Calu3 (cell line): ENCODE results near the gene MICAL1. TPM values are rescaled to one million over a fixed set of nuclear protein-coding genes. Genes with fewer than 3 reads are reported as not detected.

Experiments
- Bru-seq: library from RNA; stranded (reverse); fragments of 400-500 nt; gene quantifications from one replicate; lab custom pipeline; 2021; lab: Mats Ljungman, UMichigan
- BruChase-seq, 2 experiments: library from RNA; stranded (reverse); fragments of 400-500 nt; gene quantifications; one replicate each; lab custom pipeline; 2021; lab: Mats Ljungman, UMichigan
- BruUV-seq: library from RNA; stranded (reverse); fragments of 400-500 nt; replicated peaks from 2 replicates; lab custom pipeline; 2021; lab: Mats Ljungman, UMichigan
- CTCF ChIA-PET: fragments of 300-600 bp; sonication (Branson Sonifier 250); formaldehyde crosslinking; loops from one replicate; lab custom pipeline; 2022; ENCODE audit warnings: antibody characterized with exemption; lab: Charles Lee
- DNase-seq: peaks from one replicate; pipeline ENCODE4 v3.0.0; 2022
- H3K27ac Mint-ChIP-seq: one replicate; pipeline ENCODE4 v1.8.0; 2022; ENCODE audit warnings: mixed read lengths; ENCODE audit not compliant: unreplicated experiment
- H3K27me3 Mint-ChIP-seq: one replicate; pipeline ENCODE4 v1.8.0; 2022; ENCODE audit warnings: mixed read lengths; ENCODE audit not compliant: unreplicated experiment
- H3K36me3 Mint-ChIP-seq: one replicate; pipeline ENCODE4 v1.8.0; 2022; ENCODE audit warnings: mild to moderate bottlenecking, moderate library complexity, mixed read lengths; ENCODE audit not compliant: insufficient read depth, unreplicated experiment
- H3K4me1 Mint-ChIP-seq: one replicate; pipeline ENCODE4 v1.8.0; 2022; ENCODE audit warnings: mild to moderate bottlenecking, low read depth, mixed read lengths; ENCODE audit not compliant: unreplicated experiment
- H3K4me3 Mint-ChIP-seq: one replicate; pipeline ENCODE4 v1.8.0; 2022; ENCODE audit warnings: mild to moderate bottlenecking, low read depth, moderate library complexity, mixed read lengths; ENCODE audit not compliant: unreplicated experiment
- H3K9me3 Mint-ChIP-seq: one replicate; pipeline ENCODE4 v1.8.0; 2022; ENCODE audit warnings: low read depth, mixed read lengths; ENCODE audit not compliant: unreplicated experiment
- intact Hi-C: fragments of 100-400 bp; cut with micrococcal nuclease; formaldehyde crosslinking; loops from one replicate; pipeline ENCODE4 v1.10.0; 2022; ENCODE audit not compliant: unreplicated experiment
- long read RNA-seq: library from polyadenylated mRNA; stranded (forward); transcript quantifications from one replicate; pipeline ENCODE4 v2.0.0, GENCODE V29; 2022
- total RNA-seq: library from RNA; stranded (reverse); gene quantifications from 2 replicates; pipeline ENCODE4 v1.2.3, GENCODE V29; 2022
- TF ChIP-seq, protein P1 (sequence below): fragments of 200-600 bp; IDR thresholded peaks from one replicate; pipeline ENCODE4 v1.8.0; 2022; ENCODE audit warnings: antibody characterized with exemption; ENCODE audit not compliant: unreplicated experiment

MICAL1 gene
- total RNA-seq (22.5 and 25.4 TPM in 2 replicates), Bru-seq, nascent RNA (percentile 53 among the genes with signal in this experiment), BruChase-seq, experiment 1, labeled RNA remaining after a 6-hour chase (percentile 60 among the genes with signal in this experiment), BruChase-seq, experiment 2, labeled RNA remaining after a 2-hour chase (percentile 63 among the genes with signal in this experiment)
- long read RNA-seq, partial matches to known transcripts = 2 of 17 reads
- long read RNA-seq, other reads (novel, unspliced or antisense) = 13 of 17 reads

DNA sequence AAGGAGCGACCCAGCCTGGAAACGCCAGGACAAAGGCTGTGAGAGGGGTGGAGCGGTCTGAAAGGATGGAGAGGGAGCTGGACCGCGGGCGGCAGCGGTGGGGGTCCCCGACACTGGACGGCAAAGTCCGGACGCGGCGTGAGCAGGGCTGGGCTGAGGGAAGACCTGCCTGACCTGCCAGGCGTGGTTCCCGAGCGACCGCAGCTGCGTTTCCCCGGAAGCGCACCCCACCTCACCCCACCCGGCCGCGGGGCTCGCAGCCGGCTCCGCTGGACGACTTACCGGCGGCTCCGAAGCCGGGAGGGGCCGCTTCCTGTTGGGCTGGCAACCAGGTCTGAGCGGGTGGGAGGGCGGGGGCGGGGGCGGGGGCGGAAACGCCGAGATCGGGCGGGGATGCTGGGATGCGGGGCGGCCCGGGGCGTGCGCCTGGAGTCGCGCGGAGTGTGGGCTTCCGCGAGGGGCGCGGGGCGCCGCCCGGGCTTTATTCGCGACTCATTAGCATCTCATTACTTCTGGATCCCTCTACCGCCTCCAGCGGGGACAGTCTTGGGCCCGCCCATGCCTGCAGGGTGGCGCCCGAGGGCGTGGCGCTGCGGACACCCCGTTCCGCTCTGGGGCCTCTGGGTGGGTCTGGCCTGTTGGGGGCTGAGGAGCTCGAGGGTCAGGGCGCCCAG lies at the start of gene MICAL1:
Gene MICAL1, minus strand, starts transcription at position 336 of the 674 bp plus-strand sequence. CDS start 1,576 bp downstream, outside the sequence.
- no peaks in the 10 kb centered on the region for H3K27me3 Mint-ChIP-seq
- no TSS peak for BruUV-seq
- TF ChIP-seq, protein P1, sequence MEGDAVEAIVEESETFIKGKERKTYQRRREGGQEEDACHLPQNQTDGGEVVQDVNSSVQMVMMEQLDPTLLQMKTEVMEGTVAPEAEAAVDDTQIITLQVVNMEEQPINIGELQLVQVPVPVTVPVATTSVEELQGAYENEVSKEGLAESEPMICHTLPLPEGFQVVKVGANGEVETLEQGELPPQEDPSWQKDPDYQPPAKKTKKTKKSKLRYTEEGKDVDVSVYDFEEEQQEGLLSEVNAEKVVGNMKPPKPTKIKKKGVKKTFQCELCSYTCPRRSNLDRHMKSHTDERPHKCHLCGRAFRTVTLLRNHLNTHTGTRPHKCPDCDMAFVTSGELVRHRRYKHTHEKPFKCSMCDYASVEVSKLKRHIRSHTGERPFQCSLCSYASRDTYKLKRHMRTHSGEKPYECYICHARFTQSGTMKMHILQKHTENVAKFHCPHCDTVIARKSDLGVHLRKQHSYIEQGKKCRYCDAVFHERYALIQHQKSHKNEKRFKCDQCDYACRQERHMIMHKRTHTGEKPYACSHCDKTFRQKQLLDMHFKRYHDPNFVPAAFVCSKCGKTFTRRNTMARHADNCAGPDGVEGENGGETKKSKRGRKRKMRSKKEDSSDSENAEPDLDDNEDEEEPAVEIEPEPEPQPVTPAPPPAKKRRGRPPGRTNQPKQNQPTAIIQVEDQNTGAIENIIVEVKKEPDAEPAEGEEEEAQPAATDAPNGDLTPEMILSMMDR = peak; percentile 35
- H3K36me3 Mint-ChIP-seq = peaks cover 33% of the 10 kb centered on the region
- H3K4me1 Mint-ChIP-seq = peaks cover 15% of the 10 kb centered on the region
- intact Hi-C loops = no loop called here
- peak within 1 kb of the TSS; percentile 91 for H3K27ac Mint-ChIP-seq
- no peaks in the 10 kb centered on the region for H3K9me3 Mint-ChIP-seq
- CTCF ChIA-PET = interaction anchor here (0.6 to 1.7 kb wide), 3 partner anchors 15 to 1296 kb away, joined by 4 read pairs; partner anchors contain the start of genes PPIL6 and SMPD2
- H3K4me3 Mint-ChIP-seq = peak within 1 kb of the TSS; percentile 95
- peak; percentile 77 for DNase-seq

GRCh38 chr6:109503327-109504224 lies 48.0 kb upstream of the MICAL1 start:
- H3K9me3 Mint-ChIP-seq = no peaks in the 10 kb centered on the region
- TF ChIP-seq, protein P1 = no peak

GRCh38 chr6:109498936-109499335 lies 43.4 kb upstream of the MICAL1 start:
- TF ChIP-seq, protein P1 = no peak
- Mint-ChIP-seq H3K27ac (no peak overlapping the region), H3K27me3 (peaks cover 22% of the 10 kb centered on the region), H3K4me3 (no peak overlapping the region), H3K4me1 (no peaks in the 10 kb centered on the region), H3K9me3 (no peaks in the 10 kb centered on the region), H3K36me3 (no peaks in the 10 kb centered on the region)
- no peak for DNase-seq
- BruUV-seq = no TSS peak
- CTCF ChIA-PET = no interaction called here
- intact Hi-C loops = no loop called here

More at GRCh38 chr6:109503327-109504224, 48.0 kb upstream of the MICAL1 start:
- no peak for DNase-seq
- Mint-ChIP-seq H3K27ac (no peak overlapping the region), H3K4me3 (no peak overlapping the region), H3K4me1 (peaks cover 9% of the 10 kb centered on the region), H3K36me3 (no peaks in the 10 kb centered on the region), H3K27me3 (no peaks in the 10 kb centered on the region)
- no TSS peak for BruUV-seq
- CTCF ChIA-PET = no interaction called here
- intact Hi-C loops = no loop called here

DNA sequence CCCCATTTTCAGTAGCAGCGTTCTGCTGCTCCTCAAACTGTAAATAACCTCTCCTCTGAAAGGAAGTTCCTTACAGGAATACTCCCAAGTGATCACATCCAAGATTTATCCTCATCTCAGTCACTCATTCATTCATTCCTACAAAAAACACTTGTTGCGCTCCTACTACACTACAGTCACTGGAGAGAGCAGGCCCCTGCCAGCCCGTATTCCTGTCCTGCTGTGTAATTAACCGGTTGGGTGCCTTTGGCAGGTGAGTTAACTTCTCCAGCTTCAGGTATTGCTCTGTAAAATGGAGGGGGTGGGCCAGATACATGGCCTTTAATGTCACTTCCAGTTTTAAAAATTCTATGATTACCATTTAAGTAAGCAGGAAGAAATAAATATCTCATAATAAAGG lies 42.5 kb upstream of the MICAL1 start:
- Mint-ChIP-seq H3K4me3 (no peak overlapping the region), H3K9me3 (no peaks in the 10 kb centered on the region), H3K4me1 (no peaks in the 10 kb centered on the region), H3K36me3 (no peaks in the 10 kb centered on the region), H3K27me3 (peaks cover 22% of the 10 kb centered on the region), H3K27ac (no peak overlapping the region)
- TF ChIP-seq, protein P1 = no peak
- CTCF ChIA-PET = no interaction called here
- intact Hi-C loops = no loop called here
- no TSS peak for BruUV-seq
- no peak for DNase-seq
